Smooth muscle cell (in vitro differentiated cells): ENCODE measurements around the gene AK4. TPM values are rescaled to one million over a fixed set of nuclear protein-coding genes. Genes with fewer than 3 reads are reported as not detected.

Experiments used
- DNase-seq: peaks from one replicate; lab custom pipeline; 2025; ENCODE audit not compliant: unreplicated experiment; lab: John Stamatoyannopoulos, UW
- H2AFZ ChIP-seq: fragments of 200-600 bp; sonication (generic); 2 replicates; pipeline ENCODE4 v1.6.0; 2016; ENCODE audit warnings: antibody characterized with exemption, low read depth, mild to moderate bottlenecking
- H3F3A ChIP-seq: fragments of 200-600 bp; sonication (generic); 2 replicates; pipeline ENCODE4 v1.6.0; 2017; ENCODE audit warnings: antibody characterized with exemption, low read depth
- H3K27ac ChIP-seq: fragments of 200-600 bp; sonication (generic); 2 replicates; pipeline ENCODE4 v1.5.1; 2016; ENCODE audit warnings: low read depth, mild to moderate bottlenecking
- H3K27me3 ChIP-seq: fragments of 200-600 bp; sonication (generic); 2 replicates; pipeline ENCODE4 v1.6.1; 2016; ENCODE audit warnings: low read depth, mild to moderate bottlenecking
- H3K36me3 ChIP-seq: fragments of 200-600 bp; sonication (generic); 2 replicates; pipeline ENCODE4 v1.5.1; 2016; ENCODE audit warnings: low read depth
- H3K4me1 ChIP-seq: fragments of 200-600 bp; sonication (generic); 2 replicates; pipeline ENCODE4 v1.5.1; 2016; ENCODE audit warnings: low read depth
- H3K4me2 ChIP-seq: fragments of 200-600 bp; sonication (generic); 2 replicates; pipeline ENCODE4 v1.6.0; 2016; ENCODE audit warnings: mild to moderate bottlenecking
- H3K4me3 ChIP-seq: fragments of 200-600 bp; sonication (generic); 2 replicates; pipeline ENCODE4 v1.5.1; 2016; ENCODE audit warnings: mild to moderate bottlenecking
- H3K79me2 ChIP-seq: fragments of 200-600 bp; sonication (generic); 2 replicates; pipeline ENCODE4 v1.6.0; 2016; ENCODE audit warnings: low read depth, mild to moderate bottlenecking
- H3K9ac ChIP-seq: fragments of 200-600 bp; sonication (generic); 2 replicates; pipeline ENCODE4 v1.6.0; 2016; ENCODE audit warnings: low read depth
- H3K9me3 ChIP-seq: fragments of 200-600 bp; sonication (generic); replicated peaks from 2 replicates; pipeline ENCODE4 v1.5.1; 2016; ENCODE audit warnings: low read depth
- H4K20me1 ChIP-seq: fragments of 200-600 bp; sonication (generic); 2 replicates; pipeline ENCODE4 v1.6.0; 2016; ENCODE audit warnings: low read depth
- WGBS: methylation state at CpG from one replicate; pipeline ENCODE4 v1.1.7; 2016; ENCODE audit warnings: low lambda C conversion rate; 5-methylcytosine and 5-hydroxymethylcytosine counted together
- polyA plus RNA-seq: library from polyadenylated mRNA; unstranded; fragments of >200 nt; fragmentation: Nextera tagmentation; extraction: Ambion mirVana; gene quantifications from 2 replicates; pipeline ENCODE4 v1.2.1, GENCODE V29; 2016
- total RNA-seq: library from RNA; depleted of rRNA; stranded (reverse); fragments of >200 nt; gene quantifications from 2 replicates; pipeline ENCODE4 v1.2.3, GENCODE V29; 2014
- TF ChIP-seq, protein P1 (sequence below): fragments of 200-600 bp; sonication (generic); IDR thresholded peaks from 2 replicates; pipeline ENCODE4 v1.5.1; 2017; ENCODE audit warnings: borderline replicate concordance, mild to moderate bottlenecking, antibody characterized with exemption; ENCODE audit not compliant: insufficient read depth, poor library complexity, severe bottlenecking

AK4 gene
- total and polyA plus RNA-seq, 2 experiments from 2014 or later: 52.9 to 61.4 TPM

DNA sequence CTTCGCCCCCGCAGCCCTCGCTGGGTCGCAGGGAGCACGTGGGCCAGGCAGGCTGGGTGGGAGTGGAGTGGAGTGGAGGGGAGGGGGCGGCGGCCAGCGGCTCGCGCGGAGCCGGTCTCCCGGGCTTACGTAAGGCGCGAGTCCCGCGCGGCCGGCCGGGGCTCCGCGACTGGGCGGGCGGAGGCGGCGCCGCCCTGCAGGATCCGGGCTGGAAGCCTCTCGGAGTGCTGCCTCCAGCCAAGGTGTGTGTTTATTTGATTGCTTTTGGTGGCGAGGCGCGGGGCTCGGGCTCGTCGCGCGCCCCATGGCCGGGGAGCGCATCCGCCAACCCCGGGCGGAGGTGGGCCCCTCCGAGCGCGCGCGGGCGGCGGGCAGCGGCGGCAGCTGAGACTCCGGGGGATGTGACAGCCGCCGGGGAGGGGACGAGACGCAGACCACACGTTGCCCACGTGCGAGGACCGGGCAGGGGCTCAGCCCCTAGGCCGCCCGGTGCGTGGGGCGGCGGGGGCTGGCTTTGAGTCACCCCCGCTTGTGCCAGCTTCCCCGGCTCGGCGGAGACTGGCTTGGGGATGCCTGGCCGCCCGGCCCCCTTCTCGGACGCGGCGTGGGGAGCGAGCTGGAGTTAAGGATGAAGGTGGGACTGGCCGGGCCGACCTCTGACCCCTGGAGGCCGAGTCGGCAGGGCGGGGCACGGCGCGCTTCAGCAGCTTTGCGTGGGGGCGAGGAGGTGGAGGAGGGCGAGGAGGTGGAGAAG lies 402 bp upstream of the AK4 start:
- Histone ChIP-seq H3F3A (peaks cover 10% of the 10 kb centered on the region), H3K79me2 (peaks cover 17% of the 10 kb centered on the region), H3K9me3 (no peaks in the 10 kb centered on the region), H3K36me3 (no peaks in the 10 kb centered on the region), H3K4me2 (peak overlapping the region; percentile 97), H2AFZ (peak overlapping the region; percentile 94), H3K4me3 (peak overlapping the region; percentile 81), H3K27me3 (peaks cover 28% of the 10 kb centered on the region), H4K20me1 (peaks cover 29% of the 10 kb centered on the region), H3K4me1 (peaks cover 25% of the 10 kb centered on the region), H3K27ac (no peak overlapping the region), H3K9ac (no peak overlapping the region)
- WGBS: 1% methylated on average over 80 of the region's 88 CpGs
- TF ChIP-seq, protein P1, sequence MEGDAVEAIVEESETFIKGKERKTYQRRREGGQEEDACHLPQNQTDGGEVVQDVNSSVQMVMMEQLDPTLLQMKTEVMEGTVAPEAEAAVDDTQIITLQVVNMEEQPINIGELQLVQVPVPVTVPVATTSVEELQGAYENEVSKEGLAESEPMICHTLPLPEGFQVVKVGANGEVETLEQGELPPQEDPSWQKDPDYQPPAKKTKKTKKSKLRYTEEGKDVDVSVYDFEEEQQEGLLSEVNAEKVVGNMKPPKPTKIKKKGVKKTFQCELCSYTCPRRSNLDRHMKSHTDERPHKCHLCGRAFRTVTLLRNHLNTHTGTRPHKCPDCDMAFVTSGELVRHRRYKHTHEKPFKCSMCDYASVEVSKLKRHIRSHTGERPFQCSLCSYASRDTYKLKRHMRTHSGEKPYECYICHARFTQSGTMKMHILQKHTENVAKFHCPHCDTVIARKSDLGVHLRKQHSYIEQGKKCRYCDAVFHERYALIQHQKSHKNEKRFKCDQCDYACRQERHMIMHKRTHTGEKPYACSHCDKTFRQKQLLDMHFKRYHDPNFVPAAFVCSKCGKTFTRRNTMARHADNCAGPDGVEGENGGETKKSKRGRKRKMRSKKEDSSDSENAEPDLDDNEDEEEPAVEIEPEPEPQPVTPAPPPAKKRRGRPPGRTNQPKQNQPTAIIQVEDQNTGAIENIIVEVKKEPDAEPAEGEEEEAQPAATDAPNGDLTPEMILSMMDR: no peak
- no peak for DNase-seq

DNA sequence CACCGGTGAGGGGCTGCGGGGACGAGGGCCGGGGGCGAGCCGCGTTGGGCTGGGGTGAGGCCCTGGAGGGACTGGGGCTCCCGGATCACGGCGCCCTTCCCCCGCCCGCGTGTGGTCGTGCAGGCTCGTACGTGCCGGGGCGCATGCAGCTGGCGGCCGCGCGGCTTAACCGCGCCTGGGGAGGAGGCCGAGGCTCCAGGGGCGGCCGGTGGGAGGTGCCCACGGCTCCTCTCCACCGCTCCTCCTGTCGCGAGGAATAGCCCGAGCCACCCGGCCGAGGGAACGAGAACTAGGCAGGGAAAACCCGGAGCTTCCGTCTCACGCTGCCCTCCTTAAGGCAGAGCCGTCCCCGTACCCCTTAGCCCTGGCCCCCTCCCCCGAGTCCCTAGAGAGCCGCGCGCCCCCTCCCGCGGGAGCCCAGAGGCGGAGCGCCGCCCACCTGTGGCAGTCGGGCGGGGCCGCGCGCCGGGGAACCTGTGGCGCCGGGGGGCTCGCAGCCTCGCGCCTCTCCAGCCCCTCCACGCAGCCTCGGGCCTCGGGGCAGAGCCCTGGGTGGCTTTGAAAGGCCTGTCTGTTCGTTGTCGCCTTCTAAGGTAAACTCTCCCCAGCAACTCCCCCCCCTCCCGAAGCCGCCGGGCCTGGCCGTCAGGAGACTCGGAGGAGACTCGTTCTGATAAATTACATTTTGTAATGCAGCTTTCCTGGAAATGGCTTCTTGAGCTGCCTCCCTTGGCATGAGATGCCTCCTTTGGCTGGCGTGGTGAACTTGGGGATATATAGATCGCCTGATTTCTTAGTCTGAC lies 746 bp downstream of the AK4 start:
- Histone ChIP-seq H2AFZ (peak overlapping the region; percentile 94), H3F3A (peaks cover 10% of the 10 kb centered on the region), H3K4me3 (peak overlapping the region; percentile 81), H3K9me3 (no peaks in the 10 kb centered on the region), H3K36me3 (no peaks in the 10 kb centered on the region), H3K27me3 (peaks cover 28% of the 10 kb centered on the region), H4K20me1 (peaks cover 41% of the 10 kb centered on the region), H3K79me2 (peaks cover 28% of the 10 kb centered on the region), H3K4me1 (peaks cover 25% of the 10 kb centered on the region), H3K4me2 (peak overlapping the region; percentile 97), H3K27ac (peak overlapping the region; percentile 10), H3K9ac (peak overlapping the region; percentile 70)
- no peak for DNase-seq
- TF ChIP-seq, protein P1: no peak
- WGBS: 1% methylated on average over 40 of the region's 73 CpGs

DNA sequence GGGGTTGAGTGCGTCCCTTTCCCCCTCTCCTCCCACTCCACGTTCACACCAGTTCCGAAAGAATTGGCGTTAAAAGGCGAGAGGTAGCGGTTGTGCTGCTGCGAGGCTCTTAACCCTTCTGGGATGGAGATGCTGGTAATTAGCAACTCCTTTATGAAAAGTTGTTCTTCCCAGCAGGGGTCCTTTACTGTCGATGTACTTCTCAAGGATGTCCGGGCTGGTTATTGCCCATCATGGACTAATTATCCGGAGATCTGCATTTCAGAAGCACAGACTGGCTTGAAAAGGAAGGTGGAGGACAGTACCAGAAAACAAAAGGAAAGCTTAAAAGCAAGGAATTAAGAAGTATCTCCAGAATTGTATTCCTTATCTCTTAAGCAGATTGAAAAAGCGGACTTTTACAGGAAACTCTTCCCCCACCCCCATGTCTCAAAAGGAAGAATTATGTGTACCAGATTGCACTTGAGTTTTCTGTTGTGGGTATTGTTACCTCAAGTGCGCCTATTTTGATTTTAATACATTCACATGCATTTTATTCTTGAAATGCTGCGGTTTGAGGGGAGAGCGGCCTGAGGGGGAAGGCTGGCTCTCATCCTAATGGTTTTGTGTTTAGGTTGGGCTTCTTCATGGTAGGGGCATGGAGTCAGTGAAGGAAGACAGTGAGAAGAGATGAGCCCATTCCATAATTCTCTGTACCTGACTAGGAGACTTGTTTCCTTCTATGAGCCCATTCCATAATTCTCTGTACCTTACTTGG lies 1.5 kb downstream of the AK4 start:
- Histone ChIP-seq H3K79me2 (peaks cover 35% of the 10 kb centered on the region), H3K4me2 (peak overlapping the region; percentile 97), H3K9ac (peak overlapping the region; percentile 70), H3K9me3 (no peaks in the 10 kb centered on the region), H3K36me3 (no peaks in the 10 kb centered on the region), H3F3A (peaks cover 10% of the 10 kb centered on the region), H3K4me1 (peaks cover 25% of the 10 kb centered on the region), H2AFZ (peak overlapping the region; percentile 94), H3K4me3 (peak overlapping the region; percentile 81), H3K27me3 (peaks cover 27% of the 10 kb centered on the region), H3K27ac (peak overlapping the region; percentile 10), H4K20me1 (peaks cover 49% of the 10 kb centered on the region)
- TF ChIP-seq, protein P1: no peak
- DNase-seq: no peak
- 17% methylated on average over 14 of the region's 14 CpGs for WGBS
